Heart left ventricle (tissue), 16 donors: ENCODE measurements around the gene PPP1R26. TPM values are rescaled to one million over a fixed set of nuclear protein-coding genes. Genes with fewer than 3 reads are reported as not detected.

Experiments
- ATAC-seq, 4 donors: fragments of 200-7000 bp; cut with Tn5 transposase; one replicate each; pipeline ENCODE4 v1.9.1; 2020 to 2022; ENCODE audit warnings: moderate library complexity in 4 of 4, mild to moderate bottlenecking in 3 of 4, moderate number of reproducible peaks in 1 of 4
- DNase-seq, 5 donors: peaks; one replicate each; pipeline ENCODE4 v3.0.0-alpha.2; 2020
- H3K27ac ChIP-seq, 12 donors: fragments of 200-600 bp; sonication (generic) in 4 of 12; one replicate each; pipeline versions ENCODE4 v1.5.0 to v1.8.0; 2016 to 2022; ENCODE audit warnings: mild to moderate bottlenecking in 2 of 12
- H3K27me3 ChIP-seq, 9 donors: fragments of 200-600 bp; sonication (generic) in 2 of 9; one replicate each; pipeline versions ENCODE4 v1.5.1 to v1.8.0; 2016 to 2022; ENCODE audit warnings: mild to moderate bottlenecking in 3 of 9
- H3K36me3 ChIP-seq, 9 donors: fragments of 200-600 bp; sonication (generic) in 2 of 9; one replicate each; pipeline versions ENCODE4 v1.5.0 to v1.8.0; 2018 to 2022; ENCODE audit warnings: mild to moderate bottlenecking in 2 of 9
- H3K4me1 ChIP-seq, 12 donors: fragments of 200-600 bp; sonication (generic) in 4 of 12; one replicate each; pipeline versions ENCODE4 v1.5.0 to v1.8.0; 2016 to 2022; ENCODE audit warnings: mild to moderate bottlenecking in 3 of 12
- H3K4me3 ChIP-seq, 12 donors: fragments of 200-600 bp; sonication (generic) in 4 of 12; one replicate each; pipeline versions ENCODE4 v1.5.0 to v1.8.0; 2017 to 2022; ENCODE audit warnings: mild to moderate bottlenecking in 9 of 12, moderate library complexity in 4 of 12
- H3K9me3 ChIP-seq, 12 donors: fragments of 200-600 bp; sonication (generic) in 4 of 12; one replicate each; pipeline versions ENCODE4 v1.5.0 to v1.8.0; 2016 to 2022; ENCODE audit warnings: mild to moderate bottlenecking in 1 of 12
- CTCF ChIP-seq, 12 donors: fragments of 200-600 bp; sonication (generic) in 4 of 12; IDR thresholded peaks; one replicate each; pipeline versions ENCODE4 v1.5.0 to v1.8.0; 2018 to 2022; ENCODE audit warnings: antibody characterized with exemption in 12 of 12, mild to moderate bottlenecking in 5 of 12
- POLR2A ChIP-seq, 2 donors: fragments of 450-650 bp; IDR thresholded peaks; one replicate each; pipeline ENCODE4 v1.6.1; 2017; ENCODE audit warnings: antibody characterized with exemption in 2 of 2, mild to moderate bottlenecking in 2 of 2, moderate library complexity in 2 of 2
- WGBS, 4 donors: extraction: QIAGEN DNeasy Blood & Tissue Kit in 2 of 4; methylation state at CpG; one replicate each; pipeline versions ENCODE4 v1.1.5 to v1.1.7; 2013 to 2018; 5-methylcytosine and 5-hydroxymethylcytosine counted together
- intact Hi-C, 10 donors: fragments of 100-400 bp; cut with DNase I; formaldehyde crosslinking; loops; one replicate each; pipeline versions ENCODE4 v1.11.1 to v1.14.2; 2022
- polyA plus RNA-seq, 2 donors: library from polyadenylated mRNA; stranded (reverse); fragments of 200-250 nt; gene quantifications; one replicate each; pipeline ENCODE4 v1.2.3, GENCODE V29; 2013
- total RNA-seq, 9 donors: library from RNA; depleted of rRNA in 2 of 9; stranded (reverse); fragments of >200 nt in 2 of 9; fragmentation: NEBNext Ultra II Directional in 3 of 9; extraction: Animal tissue kit (Norgen Biotek cat#: 25700) in 3 of 9; gene quantifications; one replicate each; pipeline versions ENCODE4 v1.1.0 to v1.2.4, GENCODE V29; 2016 to 2023
- donor health status: ischemic (EF 13 %, LVEDD 7.1; RV severe dilation, severe dysfunction).
- donor health status: healthy with polysubstance abuse.
- donor health status: DM: no; HTN: yes; CAD: no.
- donor health status: DM: no; HTN: no; CAD: no.
- donor health status: ischemic (EF 25% LVEDD 6.9; RV normal size, moderate dysfunction).
- donor health status: ischemic (EF 25% LVEDD 5.7; RV mildly dilated, moderate dysfunction).
- donor health status: healthy.
- donor health status: DM: yes; HTN: yes; CAD: no.
- donor health status: ischemic (EF 35%, LVEDD 5.7; RV mildly dilated, moderate dysfunction).
- donor health status: nonischemic (EF 11% LVEDD 7.7; RV severe dilation, severe dysfunction).
- donor health status: DM: yes; HTN: yes; CAD: no.
- donor health status: PGD.
- donor health status: ischemic (EF 29% LVEDD 5.4; RV normal size, mild dysfunction).
- donor health status: nonischemic (EF 23%, LVEDD 6.1; RV moderate dilation, normal function).

Gene PPP1R26
- total and polyA plus RNA-seq, 11 donors: 13.2 to 30.1 (median 19.3) TPM

DNA sequence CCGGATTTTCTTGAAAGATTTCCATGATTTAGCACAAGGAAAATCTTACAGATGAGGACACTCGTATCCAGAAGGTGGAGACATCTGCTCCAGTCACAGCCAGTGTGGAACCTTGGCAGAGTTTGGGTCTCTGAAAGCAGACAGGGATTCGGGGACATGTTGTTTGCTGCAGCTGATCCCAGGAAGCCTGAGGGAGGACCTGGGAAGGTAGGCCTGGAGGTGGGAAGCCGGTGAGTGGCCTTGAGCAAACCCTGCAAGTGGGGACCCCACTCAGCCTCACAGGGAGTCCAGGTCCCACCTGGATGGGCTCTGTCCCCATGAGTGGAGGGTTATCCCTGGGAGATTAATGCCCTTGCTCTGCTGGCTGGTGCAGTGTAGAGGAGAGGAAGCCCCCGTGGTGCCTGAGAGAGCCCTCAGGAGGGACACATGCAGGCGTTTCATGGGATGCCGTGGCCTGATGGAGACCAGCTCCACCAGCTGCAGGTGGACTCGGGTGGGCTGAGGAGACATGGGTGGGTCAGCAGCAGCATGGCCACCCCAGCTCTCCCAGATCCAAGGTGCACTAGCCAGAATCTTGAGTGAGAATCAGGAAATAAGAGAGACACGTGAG lies 28.7 kb downstream of the PPP1R26 start:
- no peak for ATAC-seq
- 85 to 90% (median 86%) methylated on average over 8 to 9 of the region's 9 CpGs for WGBS, 4 donors

GRCh38 chr9:135509458-135509857 lies 29.9 kb downstream of the PPP1R26 start:
- peaks cover 0 to 21% (median 10%) of the 10 kb centered on the region in 12 donors for H3K9me3 ChIP-seq
- WGBS, 4 donors: 79 to 90% (median 89%) methylated on average over 2 of the region's 2 CpGs
- ATAC-seq: no peak
- no peak for DNase-seq
- H3K4me3 ChIP-seq: no peak overlapping the region
- H3K27ac ChIP-seq: no peak overlapping the region
- TF ChIP-seq CTCF (IDR thresholded peaks at IDR 0.05) (no peak), POLR2A (IDR thresholded peaks at IDR 0.05) (no peak)
- H3K27me3 ChIP-seq: no peaks in the 10 kb centered on the region
- intact Hi-C loops: no loop called here
- H3K36me3 ChIP-seq: peaks cover 0 to 11% (median 8%) of the 10 kb centered on the region in 9 donors
- peaks cover 0 to 8% (median 0%) of the 10 kb centered on the region in 12 donors for H3K4me1 ChIP-seq

More for the DNA sequence above, 28.7 kb downstream of the PPP1R26 start:
- Histone ChIP-seq H3K4me3 (no peak overlapping the region), H3K9me3 (peaks cover 0 to 21% (median 10%) of the 10 kb centered on the region in 12 donors), H3K4me1 (peaks cover 0 to 10% (median 0%) of the 10 kb centered on the region in 12 donors), H3K27ac (no peak overlapping the region), H3K36me3 (peaks cover 0 to 22% (median 20%) of the 10 kb centered on the region in 9 donors), H3K27me3 (no peaks in the 10 kb centered on the region)
- DNase-seq: peak in 1 of 5 donors; percentile 37
- TF ChIP-seq CTCF (IDR thresholded peaks at IDR 0.05) (no peak), POLR2A (IDR thresholded peaks at IDR 0.05) (no peak)
- intact Hi-C loops: no loop called here

DNA sequence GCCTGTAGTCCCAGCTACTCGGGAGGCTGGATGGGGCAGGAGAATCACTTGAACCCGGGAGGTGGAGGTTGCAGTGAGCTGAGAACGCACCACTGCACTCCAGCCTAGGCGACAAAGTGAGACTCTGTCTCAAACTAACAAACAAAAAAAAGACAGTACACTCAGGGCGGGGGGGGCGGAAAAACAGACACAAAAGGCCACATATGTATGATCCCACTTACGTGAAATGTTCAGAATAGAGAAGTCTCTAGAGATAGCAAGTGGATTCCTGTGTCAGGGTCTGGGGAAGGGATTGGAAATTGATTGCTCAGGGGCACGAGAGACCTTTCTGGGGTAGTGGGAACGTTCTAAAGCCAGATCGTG lies 32.6 kb downstream of the PPP1R26 start:
- intact Hi-C loops: no loop called here
- TF ChIP-seq CTCF (IDR thresholded peaks at IDR 0.05) (no peak), POLR2A (IDR thresholded peaks at IDR 0.05) (no peak)
- no peak for ATAC-seq
- 81 to 92% (median 84%) methylated on average over 10 of the region's 10 CpGs for WGBS, 4 donors
- peak in 1 of 5 donors; percentile 20 for DNase-seq
- Histone ChIP-seq H3K36me3 (no peaks in the 10 kb centered on the region), H3K4me1 (no peaks in the 10 kb centered on the region), H3K9me3 (peaks cover 0 to 21% (median 10%) of the 10 kb centered on the region in 12 donors), H3K27me3 (no peaks in the 10 kb centered on the region), H3K4me3 (no peak overlapping the region), H3K27ac (no peak overlapping the region)

- intact Hi-C loops: no loop called here
- no peaks in the 10 kb centered on the region for H3K36me3 ChIP-seq
- WGBS, 4 donors: 56 to 72% (median 59%) methylated on average over 7 of the region's 7 CpGs
- DNase-seq: peak in 1 of 5 donors; percentile 4
- no peaks in the 10 kb centered on the region for H3K27me3 ChIP-seq
- peak in 2 of 4 donors; percentile 16 to 46 for ATAC-seq
- H3K9me3 ChIP-seq: peaks cover 0 to 21% (median 10%) of the 10 kb centered on the region in 12 donors
- TF ChIP-seq CTCF (IDR thresholded peaks at IDR 0.05) (no peak), POLR2A (IDR thresholded peaks at IDR 0.05) (no peak)
- H3K4me1 ChIP-seq: no peaks in the 10 kb centered on the region
- no peak overlapping the region for H3K27ac ChIP-seq
- no peak overlapping the region for H3K4me3 ChIP-seq
Observed at GRCh38 chr9:135512904-135513303, 33.3 kb downstream of the PPP1R26 start.
